ENCODE results near the gene DVL1. TPM values are rescaled to one million over a fixed set of nuclear protein-coding genes. Genes with fewer than 3 reads are reported as not detected.
"Not testable (repeated sequence)": the region's sequence is repeated elsewhere in the genome, so short reads cannot be mapped to it uniquely, and the experiment has no call there.

DVL1 gene
- total RNA-seq, 1 experiment from 2014 or later = 71.0 TPM

GRCh38 chr1:1385931-1386330, 36.7 kb upstream of the DVL1 start:
- H3K36me3 Mint-ChIP-seq (ENCODE audit: insufficient read depth in 1 of 3, low read depth in 3 of 3) = peaks cover 40 to 67% (median 51%) of the 10 kb centered on the region in 3 experiments; a peak in 6 of 7 replicates

GRCh38 chr1:1385339-1385738, 36.1 kb upstream of the DVL1 start:
- H3K79me2 ChIP-seq (ENCODE audit: insufficient read depth, low read length); H3K4me1 Mint-ChIP-seq; H2BK5ac ChIP-seq (ENCODE audit: insufficient read length, low read length); H3K18ac ChIP-seq (ENCODE audit: insufficient read length, low read depth, low read length); H2AK5ac ChIP-seq (ENCODE audit: insufficient read length, low read length); H2BK12ac ChIP-seq (ENCODE audit: insufficient read length, low read depth, low read length); H3K27ac Mint-ChIP-seq; H3K9ac ChIP-seq (ENCODE audit: extremely low read depth, insufficient read length, low read length); H3T11ph ChIP-seq (ENCODE audit: low read length); H3K14ac ChIP-seq (ENCODE audit: insufficient read depth, low read length); H3K23ac ChIP-seq (ENCODE audit: insufficient read length, low read depth, low read length); H3K27me3 Mint-ChIP-seq (ENCODE audit: low read depth); H3K4me3 Mint-ChIP-seq; H3K27ac ChIP-seq (ENCODE audit: insufficient read length, low read depth, low read length); H3K4ac ChIP-seq (ENCODE audit: low read depth, low read length); H2BK20ac ChIP-seq (ENCODE audit: low read depth, low read length, poor library complexity, severe bottlenecking); H3K9me3 ChIP-seq (ENCODE audit: control insufficient read depth, low read depth, low read length); H3K9me3 Mint-ChIP-seq; H3K56ac ChIP-seq (ENCODE audit: insufficient read length, low read depth, low read length); H3K23me2 ChIP-seq (ENCODE audit: insufficient read length, low read depth, low read length, poor library complexity, severe bottlenecking); H3K4me1 ChIP-seq (ENCODE audit: insufficient read depth, low read length); DNase-seq; H3K79me1 ChIP-seq (ENCODE audit: insufficient read depth, low read depth, low read length, poor library complexity, severe bottlenecking); H3K4me2 ChIP-seq (ENCODE audit: insufficient read depth, insufficient read length, low read length); H2AFZ ChIP-seq (ENCODE audit: low read length); H2BK15ac ChIP-seq (ENCODE audit: low read depth, low read length); H4K91ac ChIP-seq (ENCODE audit: insufficient read length, low read depth, low read length); H3K27me3 ChIP-seq (ENCODE audit: insufficient read depth, low read length); H4K8ac ChIP-seq (replicated peaks; ENCODE audit: insufficient read length, low read depth, low read length); H4K20me1 ChIP-seq (ENCODE audit: control insufficient read depth, insufficient read depth, insufficient read length); H2BK120ac ChIP-seq (ENCODE audit: low read depth, low read length, poor library complexity, severe bottlenecking); H4K5ac ChIP-seq (ENCODE audit: insufficient read length, low read depth, low read length): not testable (repeated sequence)
- peaks cover 34 to 62% (median 45%) of the 10 kb centered on the region in 3 experiments; a peak in 6 of 7 replicates for H3K36me3 Mint-ChIP-seq (ENCODE audit: insufficient read depth in 1 of 3, low read depth in 3 of 3)
- no CpG with 5 or more reads among the region's 29 CpGs for WGBS (ENCODE audit: extremely low coverage, insufficient read length, low lambda C conversion rate)

More at GRCh38 chr1:1385931-1386330, 36.7 kb upstream of the DVL1 start:
- H4K5ac ChIP-seq (ENCODE audit: insufficient read length, low read depth, low read length) = no peak overlapping the region
- H3K27ac ChIP-seq (ENCODE audit: insufficient read length, low read depth, low read length) = no peak overlapping the region
- H2BK15ac ChIP-seq (ENCODE audit: low read depth, low read length) = no peak overlapping the region
- no peak overlapping the region for H3K18ac ChIP-seq (ENCODE audit: insufficient read length, low read depth, low read length)
- no peaks in the 10 kb centered on the region for H4K20me1 ChIP-seq (ENCODE audit: control insufficient read depth, insufficient read depth, insufficient read length)
- H3K79me2 ChIP-seq (ENCODE audit: insufficient read depth, low read length) = no peaks in the 10 kb centered on the region
- no peaks in the 10 kb centered on the region for H3K27me3 ChIP-seq (ENCODE audit: insufficient read depth, low read length)
- H3K79me1 ChIP-seq (ENCODE audit: insufficient read depth, low read depth, low read length, poor library complexity, severe bottlenecking) = peaks cover 3% of the 10 kb centered on the region
- H3K27ac Mint-ChIP-seq = no peak overlapping the region
- no peaks in the 10 kb centered on the region for H3K9me3 ChIP-seq (ENCODE audit: control insufficient read depth, low read depth, low read length)
- H4K8ac ChIP-seq (replicated peaks; ENCODE audit: insufficient read length, low read depth, low read length) = no peak overlapping the region
- H2AK5ac ChIP-seq (ENCODE audit: insufficient read length, low read length) = no peak overlapping the region
- H3K4me1 ChIP-seq (ENCODE audit: insufficient read depth, low read length) = no peaks in the 10 kb centered on the region
- H4K91ac ChIP-seq (ENCODE audit: insufficient read length, low read depth, low read length) = no peak overlapping the region
- H3K4me3 Mint-ChIP-seq = no peak overlapping the region
- peaks cover 4% of the 10 kb centered on the region in 2 experiments; a peak in 1 of 4 replicates for H3K4me1 Mint-ChIP-seq
- no peak overlapping the region for H3K23ac ChIP-seq (ENCODE audit: insufficient read length, low read depth, low read length)
- no peak for TF ChIP-seq CTCF (conservative IDR thresholded peaks at IDR 0.05)
- H2AFZ ChIP-seq (ENCODE audit: low read length) = no peak overlapping the region
- WGBS (ENCODE audit: extremely low coverage, insufficient read length, low lambda C conversion rate) = no CpG with 5 or more reads among the region's 8 CpGs
- no peaks in the 10 kb centered on the region for H3K9me3 Mint-ChIP-seq
- no peak overlapping the region for H3K4ac ChIP-seq (ENCODE audit: low read depth, low read length)
- no peaks in the 10 kb centered on the region for H3K27me3 Mint-ChIP-seq (ENCODE audit: low read depth)
- H3K4me2 ChIP-seq (ENCODE audit: insufficient read depth, insufficient read length, low read length) = no peak overlapping the region
- no peak overlapping the region for H3K14ac ChIP-seq (ENCODE audit: insufficient read depth, low read length)
- H3K9ac ChIP-seq (ENCODE audit: extremely low read depth, insufficient read length, low read length) = no peak overlapping the region
- H2BK20ac ChIP-seq (ENCODE audit: low read depth, low read length, poor library complexity, severe bottlenecking) = no peak overlapping the region
- no peak overlapping the region for H2BK12ac ChIP-seq (ENCODE audit: insufficient read length, low read depth, low read length)
- no peak overlapping the region for H3K56ac ChIP-seq (ENCODE audit: insufficient read length, low read depth, low read length)
- no peak overlapping the region for H3T11ph ChIP-seq (ENCODE audit: low read length)
- DNase-seq = no peak
- no peak overlapping the region for H2BK120ac ChIP-seq (ENCODE audit: low read depth, low read length, poor library complexity, severe bottlenecking)
- H3K23me2 ChIP-seq (ENCODE audit: insufficient read length, low read depth, low read length, poor library complexity, severe bottlenecking) = no peaks in the 10 kb centered on the region
- H2BK5ac ChIP-seq (ENCODE audit: insufficient read length, low read length) = no peak overlapping the region
